Subcutaneous adipose tissue (tissue), 4 donors: ENCODE data around the gene VEGFC. TPM values are rescaled to one million over a fixed set of nuclear protein-coding genes. Genes with fewer than 3 reads are reported as not detected.

Source experiments
- CTCF ChIP-seq: fragments of 450-650 bp; IDR thresholded peaks from one replicate; pipeline ENCODE4 v1.5.1; 2016; ENCODE audit warnings: low read depth, mild to moderate bottlenecking, control low read depth, antibody characterized with exemption, moderate library complexity
- total RNA-seq, 4 donors: library from RNA; depleted of rRNA; stranded (reverse); fragments of >200 nt; gene quantifications; one replicate each; pipeline ENCODE4 v1.1.0, GENCODE V29; 2016

VEGFC gene
- total RNA-seq, 4 donors from 2014 or later, result 12.6 to 25.4 (median 14.4) TPM

GRCh38 chr4:176741253-176741652 is 51.5 kb downstream of the VEGFC start:
- TF ChIP-seq CTCF, result no peak

DNA sequence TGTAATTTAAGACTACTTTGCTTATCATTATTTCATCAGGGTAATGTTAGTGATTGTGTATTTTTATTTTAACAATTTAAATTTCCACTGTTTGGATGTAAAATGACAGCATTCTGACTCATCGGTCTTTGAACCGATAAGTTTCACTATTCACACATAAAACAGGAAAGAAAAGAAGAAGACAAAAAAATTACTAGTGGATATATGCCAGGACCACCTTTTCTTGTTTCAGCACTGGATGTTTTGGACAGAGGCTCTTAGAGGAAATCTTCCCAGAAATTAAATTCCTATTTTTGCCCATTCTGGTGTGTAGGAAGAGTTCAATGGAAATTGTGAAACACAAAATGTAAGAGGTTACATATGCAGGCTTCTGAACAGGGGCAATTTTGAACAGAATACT is 57.4 kb downstream of the VEGFC start:
- no peak for TF ChIP-seq CTCF

DNA sequence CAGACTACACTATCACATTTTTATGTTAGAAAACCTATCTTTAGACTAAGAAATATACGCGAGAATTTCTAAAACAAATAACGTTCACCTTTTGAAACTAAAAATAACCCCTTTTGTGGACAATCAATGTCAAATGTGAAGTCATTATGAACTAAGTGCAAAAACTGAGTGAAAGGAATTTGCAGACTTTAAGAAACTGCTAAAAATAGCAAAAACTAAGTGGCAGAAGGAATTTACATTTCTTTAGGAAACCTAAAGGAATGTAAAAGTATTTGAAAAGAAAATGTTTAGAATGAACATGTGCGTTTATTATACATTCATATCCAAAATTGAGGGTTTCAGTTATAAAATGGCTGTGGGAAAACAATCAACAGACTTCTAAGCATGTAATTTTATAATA is 58.3 kb downstream of the VEGFC start:
- no peak for TF ChIP-seq CTCF

DNA sequence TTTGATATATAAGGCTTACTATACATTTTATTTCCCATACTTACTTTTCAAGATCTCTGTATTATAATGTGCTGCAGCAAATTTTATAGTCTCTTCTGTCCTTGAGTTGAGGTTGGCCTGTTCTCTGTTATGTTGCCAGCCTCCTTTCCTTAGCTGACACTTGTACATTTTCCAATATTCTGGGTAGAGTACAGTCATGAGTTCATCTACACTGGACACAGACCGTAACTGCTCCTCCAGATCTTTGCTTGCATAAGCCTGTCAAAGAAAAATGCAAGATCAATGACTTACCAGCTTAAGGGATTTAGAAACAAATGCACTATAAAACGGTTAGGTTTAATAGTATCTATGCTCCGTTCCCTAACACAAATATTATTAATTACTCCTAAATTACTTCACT is 63.2 kb downstream of the VEGFC start:
- TF ChIP-seq CTCF, result no peak

DNA sequence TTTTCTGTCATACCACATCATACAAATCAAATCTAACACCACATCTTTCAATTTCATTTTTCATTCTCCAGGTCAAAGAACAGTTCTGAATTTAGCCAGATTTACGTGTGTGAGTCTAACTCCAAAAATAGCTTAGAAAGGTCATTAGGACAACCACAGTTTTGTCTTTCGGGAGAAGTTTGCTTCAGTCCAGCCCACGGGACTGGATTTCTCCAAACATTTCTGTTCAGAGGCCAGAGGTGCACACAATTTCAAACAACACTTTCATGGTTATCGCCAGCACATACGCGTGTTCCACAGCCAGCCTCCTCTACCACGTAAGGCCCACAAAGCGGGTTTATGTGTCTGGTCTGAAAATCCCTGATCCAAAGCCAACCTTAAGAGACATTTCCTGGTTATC is 65.9 kb downstream of the VEGFC start:
- TF ChIP-seq CTCF, result no peak

GRCh38 chr4:176721459-176721858 is 71.3 kb downstream of the VEGFC start:
- no peak for TF ChIP-seq CTCF

DNA sequence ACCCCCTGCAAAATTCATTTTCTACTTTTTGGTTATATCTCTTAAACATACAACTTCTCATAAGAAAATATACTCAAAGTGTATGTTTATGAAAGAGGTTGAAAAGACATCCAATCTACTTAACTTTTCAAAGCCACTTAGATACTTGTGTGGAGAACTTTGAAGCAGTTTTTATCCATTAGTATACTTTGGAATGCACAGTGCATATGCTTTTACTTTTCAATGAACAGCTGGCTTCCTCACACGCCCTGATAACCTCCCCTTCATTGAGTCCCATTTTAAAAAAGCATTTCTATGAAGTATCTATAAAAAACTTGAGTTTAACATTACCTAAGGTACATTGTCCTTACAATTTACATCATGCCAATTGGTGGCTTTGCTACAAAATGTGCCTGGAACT is 73.8 kb downstream of the VEGFC start:
- no peak for TF ChIP-seq CTCF
